Hindlimb muscle (tissue), 1 donor: ENCODE measurements around the gene TMEM120B. TPM values are rescaled to one million over a fixed set of nuclear protein-coding genes. Genes with fewer than 3 reads are reported as not detected.
"Not testable (repeated sequence)": the region's sequence is repeated elsewhere in the genome, so short reads cannot be mapped to it uniquely, and the experiment has no call there.

Experiments
- DNase-seq: peaks from one replicate; pipeline ENCODE4 v3.0.0-alpha.2; 2013
- polyA plus RNA-seq: library from polyadenylated mRNA; unstranded; fragments of 120-200 nt; gene quantifications from one replicate; pipeline ENCODE4 v1.2.1, GENCODE V29; 2013; ENCODE audit not compliant: insufficient read length

TMEM120B gene
- polyA plus RNA-seq, 1 donor, result 30.4 TPM

GRCh38 chr12:121776190-121777098, 63.9 kb downstream of the TMEM120B start:
- DNase-seq, result no peak

- no peak for DNase-seq
Observed at GRCh38 chr12:121778567-121779421, 66.2 kb downstream of the TMEM120B start.

- DNase-seq, result no peak
Observed at GRCh38 chr12:121779422-121779895, 66.9 kb downstream of the TMEM120B start.

DNA sequence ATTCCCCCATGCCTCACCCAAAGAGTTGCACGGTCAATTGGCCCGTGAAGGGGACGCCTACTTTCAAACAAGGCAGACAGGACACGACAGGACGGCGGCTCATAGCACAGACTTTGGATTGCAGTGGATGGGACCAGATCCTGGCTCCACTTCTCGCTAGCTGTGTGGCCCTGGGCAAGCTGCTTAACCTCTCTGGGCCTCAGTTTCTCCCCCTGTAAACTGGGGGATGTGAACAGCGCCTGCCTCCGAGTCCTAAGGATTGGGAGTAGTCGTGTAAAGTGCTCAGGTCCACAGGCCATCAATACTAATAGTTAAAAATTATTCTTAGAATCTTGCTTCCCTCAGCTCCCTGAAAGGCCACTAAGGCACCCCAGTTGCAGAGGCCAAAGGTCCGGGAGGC, 67.9 kb downstream of the TMEM120B start:
- DNase-seq, result no peak

DNA sequence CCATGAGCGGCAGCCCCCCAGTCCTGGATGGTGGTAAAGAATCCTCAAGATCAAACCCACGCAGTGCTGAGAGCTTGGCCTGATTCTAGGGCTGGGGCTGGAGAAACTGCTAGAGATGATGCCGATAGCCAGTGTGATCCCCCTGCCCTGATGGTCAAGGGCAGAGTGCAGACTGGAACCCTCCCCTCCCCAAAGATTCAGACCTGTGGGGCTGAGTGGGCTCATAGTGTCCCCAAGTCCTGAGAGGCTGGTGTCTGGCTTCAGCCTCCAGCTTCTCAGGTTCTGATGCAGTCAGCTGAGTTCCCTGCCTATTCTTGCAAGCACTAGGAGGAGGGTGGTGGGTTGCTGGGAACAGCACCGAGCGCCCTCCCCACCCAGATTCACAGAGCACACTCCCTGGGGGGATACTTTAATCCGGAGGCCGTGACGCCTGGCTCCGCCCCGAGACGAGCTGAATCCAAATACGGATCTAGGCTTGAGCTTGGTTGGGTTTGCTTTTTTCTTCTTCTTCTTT, 69.0 kb downstream of the TMEM120B start:
- no peak for DNase-seq

- DNase-seq, result no peak
Observed at GRCh38 chr12:121781998-121782979, 69.7 kb downstream of the TMEM120B start.

GRCh38 chr12:121783766-121784165, 71.2 kb downstream of the TMEM120B start:
- DNase-seq, result no peak

DNA sequence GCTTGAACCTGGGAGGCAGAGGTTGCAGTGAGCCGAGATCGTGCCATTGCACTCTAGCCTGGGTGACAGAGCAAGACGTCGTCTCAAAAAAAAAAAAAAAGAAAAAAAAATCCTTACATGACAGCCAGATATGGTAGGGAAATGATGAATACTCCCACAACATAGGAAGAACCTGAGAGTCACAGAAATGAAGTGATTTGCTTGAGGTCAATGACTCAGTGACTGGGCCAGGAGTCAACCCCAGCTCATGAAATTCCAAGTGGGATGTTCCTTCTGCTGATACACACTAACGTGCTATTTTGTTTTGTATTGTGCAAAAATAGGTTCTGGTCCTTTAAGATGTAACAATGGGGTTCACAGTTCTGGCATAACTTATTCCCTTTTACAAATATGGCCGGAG, 71.9 kb downstream of the TMEM120B start:
- DNase-seq, result no peak

DNA sequence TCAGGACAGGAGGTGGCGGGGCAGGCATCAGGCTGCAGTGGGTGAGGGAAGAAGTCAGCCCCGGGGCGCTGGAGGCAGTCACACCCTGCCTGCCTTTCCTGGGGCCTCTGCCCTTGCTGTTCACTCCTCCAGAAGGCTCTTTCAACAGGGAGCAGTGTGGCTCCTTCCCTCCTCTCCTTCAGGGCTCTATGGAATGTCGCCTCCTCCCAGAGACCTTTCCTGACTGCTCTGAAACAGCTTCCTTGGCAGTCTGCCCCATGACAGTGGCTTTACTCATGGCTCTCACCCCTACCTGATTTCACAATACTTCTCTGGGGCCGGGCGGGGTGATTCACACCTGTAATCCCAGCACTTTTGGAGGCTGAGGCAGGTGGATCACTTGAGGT, 73.9 kb downstream of the TMEM120B start:
- DNase-seq, result no peak

DNA sequence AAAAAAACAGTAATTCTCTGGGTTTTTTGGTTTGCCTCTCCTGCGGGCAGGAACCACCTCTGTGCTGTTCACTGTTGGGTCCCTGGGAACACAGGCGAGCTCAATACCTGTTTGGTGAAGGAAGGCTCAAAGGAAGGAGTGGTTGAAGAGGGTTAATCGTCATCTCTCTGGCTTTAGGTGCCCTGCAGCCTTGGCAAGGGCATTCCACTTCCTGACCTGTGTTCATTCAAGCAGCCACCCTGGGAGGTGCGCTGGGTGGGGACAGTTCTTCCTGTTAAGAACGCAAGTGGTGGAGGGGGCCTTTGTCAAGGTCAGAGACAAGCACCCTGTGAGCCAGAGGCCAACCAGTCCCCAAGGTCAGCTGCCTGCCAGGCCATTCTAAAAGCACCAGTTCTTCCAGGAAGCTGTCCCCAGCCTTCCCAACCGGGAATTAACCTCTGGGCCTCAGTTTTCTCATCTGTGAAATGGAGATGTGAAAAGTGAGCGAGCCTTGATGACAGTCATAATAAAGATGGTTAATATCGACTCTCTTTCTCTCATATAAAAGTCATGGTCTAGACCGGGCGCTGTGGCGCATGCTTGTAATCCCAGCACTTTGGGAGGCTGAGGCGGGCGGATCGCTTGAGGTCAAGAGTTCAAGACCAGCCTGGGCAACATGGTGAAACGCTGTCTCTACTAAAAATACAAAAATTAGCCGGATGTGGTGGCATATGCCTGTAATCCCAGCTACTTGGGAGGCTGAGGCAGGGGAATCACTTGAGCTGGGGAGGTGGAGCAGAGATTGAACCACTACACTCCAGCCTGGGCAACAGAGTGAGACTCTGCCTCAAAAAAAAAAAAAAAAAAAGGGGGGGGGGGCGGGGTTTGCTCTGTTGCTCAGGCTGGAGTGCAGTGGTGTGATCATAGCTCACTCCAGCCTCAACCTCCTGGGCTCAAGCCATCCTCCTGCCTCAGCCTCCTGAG, 74.8 kb downstream of the TMEM120B start:
- no peak for DNase-seq

DNA sequence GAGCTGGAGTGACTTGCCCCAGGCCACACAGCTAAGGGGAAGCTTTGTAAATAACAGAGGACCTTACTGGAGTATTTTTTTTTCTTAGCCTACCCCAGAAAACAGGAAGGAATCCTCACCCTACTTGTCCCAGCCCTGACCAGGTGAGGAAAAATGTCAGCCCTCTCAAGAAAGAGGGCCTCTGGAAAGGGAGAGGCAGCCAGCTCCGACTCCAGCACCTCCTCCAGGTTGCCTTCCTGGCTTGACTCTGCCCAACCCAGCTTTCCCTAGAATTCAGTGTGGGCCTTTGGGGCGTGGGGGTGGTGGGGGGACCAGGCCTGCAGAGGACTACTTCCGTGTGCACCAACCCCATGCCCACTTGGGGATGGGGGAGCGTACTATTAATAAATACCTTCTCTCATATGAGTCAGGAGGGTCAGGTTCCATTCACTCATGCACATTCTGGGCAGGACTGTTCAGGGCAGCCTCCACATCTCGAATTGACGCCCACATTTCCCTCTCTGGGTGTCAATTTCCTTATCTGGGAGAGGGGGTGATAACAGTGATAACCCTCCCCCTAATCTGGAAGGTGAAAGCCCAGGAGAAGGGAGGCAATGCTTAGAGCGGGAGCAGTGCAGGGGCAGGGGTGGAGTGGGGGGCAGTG, 75.7 kb downstream of the TMEM120B start:
- DNase-seq, result no peak

GRCh38 chr12:121789233-121789781, 76.8 kb downstream of the TMEM120B start:
- DNase-seq, result no peak

DNA sequence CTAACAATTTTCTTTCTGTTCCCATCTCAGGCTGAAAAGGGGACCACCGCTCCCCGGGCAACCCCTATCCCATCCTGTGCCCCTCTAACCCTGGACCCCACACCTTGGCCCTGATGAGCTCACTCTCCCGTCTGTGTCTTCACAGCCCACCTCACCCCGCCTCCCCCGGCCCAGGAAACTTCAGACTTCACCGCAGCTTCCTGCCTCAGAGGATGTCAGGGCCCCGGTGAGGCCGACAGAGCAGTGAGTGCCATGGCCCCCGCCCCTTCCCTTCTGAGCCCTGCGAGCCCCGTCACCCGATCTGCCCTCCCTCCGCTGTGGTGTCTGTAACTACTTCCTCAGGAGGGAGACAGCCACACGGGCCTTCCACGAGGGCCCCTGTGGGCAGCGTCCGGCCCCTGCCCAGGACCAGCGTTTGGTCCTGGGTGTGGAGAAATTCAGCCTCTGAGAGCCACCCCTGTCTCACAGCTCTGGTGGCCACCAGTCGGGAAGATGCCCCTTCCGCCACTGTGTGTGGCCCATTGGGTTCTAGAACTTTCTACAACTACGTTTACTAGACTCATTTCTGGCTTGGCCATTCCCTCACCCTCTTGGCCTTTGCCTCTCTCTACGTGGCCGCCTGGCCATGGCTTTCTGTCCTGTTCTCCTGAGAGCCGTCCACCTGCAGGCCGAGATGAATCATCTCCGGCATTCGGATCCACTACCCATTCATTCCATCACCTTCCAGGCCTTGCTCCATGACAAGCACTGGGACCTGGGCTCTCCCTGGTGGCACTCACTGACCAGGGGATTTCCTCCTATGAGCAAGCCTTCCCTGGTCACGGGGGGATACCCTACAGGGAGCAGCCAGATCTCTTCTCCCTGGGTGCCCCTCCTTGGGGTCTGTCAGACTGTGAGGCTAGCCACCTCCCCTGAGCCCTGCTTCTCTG, 77.5 kb downstream of the TMEM120B start:
- no peak for DNase-seq

GRCh38 chr12:121790785-121791184, 78.2 kb downstream of the TMEM120B start:
- DNase-seq, result not testable (repeated sequence)

- DNase-seq, result no peak
Observed at GRCh38 chr12:121791671-121792551, 79.4 kb downstream of the TMEM120B start.

DNA sequence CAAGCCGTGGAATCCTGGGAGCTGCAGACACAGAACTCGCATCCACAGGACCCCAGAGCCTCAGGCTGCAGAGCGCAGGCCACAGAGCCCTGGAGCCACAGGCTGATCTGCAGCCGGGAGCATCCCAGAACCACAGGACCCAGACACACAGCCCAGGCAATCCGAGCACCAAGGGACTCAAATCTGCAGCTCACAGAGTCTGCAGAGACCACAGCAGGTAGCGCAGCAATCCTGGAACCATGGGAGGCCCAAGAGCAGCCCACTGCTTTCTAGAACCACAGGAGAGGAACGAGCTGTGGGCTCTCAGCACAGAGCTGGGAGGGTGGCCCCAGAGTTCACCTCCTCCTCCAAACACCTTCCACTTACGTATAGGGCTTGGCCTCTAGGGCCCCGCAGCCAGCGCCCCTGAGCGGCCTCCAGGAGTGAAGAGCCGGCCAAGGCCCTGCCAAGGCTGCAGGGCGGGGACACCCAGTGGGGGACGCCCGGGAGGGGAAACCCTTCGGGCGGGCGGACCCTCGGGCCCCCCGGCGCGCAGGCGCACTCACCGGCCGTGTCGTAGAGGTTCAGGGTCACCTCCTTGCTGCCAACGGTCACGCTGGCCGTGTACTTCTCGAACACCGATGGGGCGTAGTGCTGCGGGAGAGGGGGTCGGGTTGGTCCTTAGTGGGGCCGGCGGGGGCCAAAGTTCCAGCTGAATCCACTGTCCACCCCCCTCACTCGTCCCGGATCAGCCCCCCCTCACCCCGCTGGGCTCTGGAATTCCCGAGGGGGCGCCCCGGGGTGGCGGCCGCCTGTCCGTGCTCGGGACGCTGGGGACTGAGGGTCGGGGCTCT, 80.3 kb downstream of the TMEM120B start:
- no peak for DNase-seq

DNA sequence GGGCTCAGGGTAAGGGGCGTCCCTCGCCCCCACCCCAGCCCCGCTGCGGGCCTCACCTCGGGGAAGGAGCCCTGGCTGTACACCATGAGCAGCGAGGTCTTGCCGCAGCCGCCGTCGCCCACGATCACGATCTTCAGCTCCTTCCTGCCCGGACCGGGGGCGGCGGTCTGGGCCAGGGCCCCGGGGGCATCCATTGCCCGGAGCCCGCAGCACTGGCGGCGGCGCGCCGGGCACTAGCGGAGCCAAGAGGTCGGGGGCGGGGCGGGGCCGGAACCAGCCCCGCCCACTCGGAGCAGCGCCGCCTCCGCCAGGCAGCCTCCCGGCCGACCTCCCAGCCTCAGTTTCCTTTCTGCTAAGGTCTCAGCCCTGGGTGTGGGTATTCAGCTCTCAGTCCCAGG, 80.9 kb downstream of the TMEM120B start, which contains the start of gene RHOF:
TSS of gene RHOF (minus strand) at position 249 of the 398 bp plus-strand sequence. CDS start at position 194, 55 bp downstream.
- no peak for DNase-seq
